ENCODE results near the gene PIWIL4. TPM values are rescaled to one million over a fixed set of nuclear protein-coding genes. Genes with fewer than 3 reads are reported as not detected.

The PIWIL4 gene
- total RNA-seq, 1 donor from 2014 or later, result 0.59 TPM

DNA sequence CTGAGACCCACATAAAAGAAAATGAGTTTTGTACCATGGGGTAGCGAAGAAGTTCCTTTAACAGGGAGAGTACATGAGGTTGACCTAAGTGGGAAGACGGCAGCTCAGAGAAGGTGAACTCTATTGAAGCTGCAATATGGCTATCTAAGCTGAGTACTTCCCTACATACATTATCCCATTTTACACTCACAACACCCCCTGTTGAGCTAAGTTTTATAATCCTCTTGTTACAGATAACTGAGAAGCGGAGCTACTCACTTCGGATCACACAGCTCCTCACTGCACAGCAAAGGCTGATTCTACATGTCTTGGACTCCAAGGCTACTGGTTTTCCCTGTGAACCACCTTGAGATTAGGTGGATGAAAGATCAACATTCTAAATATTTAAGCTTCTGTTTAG lies 8.2 kb upstream of the PIWIL4 start:
- no peak for DNase-seq (ENCODE audit: low read depth)
- no peaks in the 10 kb centered on the region for H3K79me2 ChIP-seq (ENCODE audit: insufficient read depth, low read length)
- no peak for FAIRE-seq
- no peaks in the 10 kb centered on the region for H3K9me3 ChIP-seq (ENCODE audit: insufficient read depth, low read depth, low read length)
- H3K4me2 ChIP-seq (ENCODE audit: low read length), result no peak overlapping the region
- Mint-ChIP-seq H3K27me3 (ENCODE audit: low read depth, unreplicated experiment) (peaks cover 2% of the 10 kb centered on the region), H3K27ac (ENCODE audit: unreplicated experiment) (no peak overlapping the region), H3K36me3 (ENCODE audit: low read depth, unreplicated experiment) (no peaks in the 10 kb centered on the region), H3K4me3 (ENCODE audit: unreplicated experiment) (no peak overlapping the region), H3K9me3 (ENCODE audit: unreplicated experiment) (no peaks in the 10 kb centered on the region), H3K4me1 (ENCODE audit: low read depth, unreplicated experiment) (peaks cover 30% of the 10 kb centered on the region)
- no peak overlapping the region for H3K4me3 ChIP-seq (ENCODE audit: insufficient read depth, low read depth, low read length)
- H3K27me3 ChIP-seq (ENCODE audit: insufficient read depth, low read length), result no peaks in the 10 kb centered on the region
- TF ChIP-seq, protein P1, sequence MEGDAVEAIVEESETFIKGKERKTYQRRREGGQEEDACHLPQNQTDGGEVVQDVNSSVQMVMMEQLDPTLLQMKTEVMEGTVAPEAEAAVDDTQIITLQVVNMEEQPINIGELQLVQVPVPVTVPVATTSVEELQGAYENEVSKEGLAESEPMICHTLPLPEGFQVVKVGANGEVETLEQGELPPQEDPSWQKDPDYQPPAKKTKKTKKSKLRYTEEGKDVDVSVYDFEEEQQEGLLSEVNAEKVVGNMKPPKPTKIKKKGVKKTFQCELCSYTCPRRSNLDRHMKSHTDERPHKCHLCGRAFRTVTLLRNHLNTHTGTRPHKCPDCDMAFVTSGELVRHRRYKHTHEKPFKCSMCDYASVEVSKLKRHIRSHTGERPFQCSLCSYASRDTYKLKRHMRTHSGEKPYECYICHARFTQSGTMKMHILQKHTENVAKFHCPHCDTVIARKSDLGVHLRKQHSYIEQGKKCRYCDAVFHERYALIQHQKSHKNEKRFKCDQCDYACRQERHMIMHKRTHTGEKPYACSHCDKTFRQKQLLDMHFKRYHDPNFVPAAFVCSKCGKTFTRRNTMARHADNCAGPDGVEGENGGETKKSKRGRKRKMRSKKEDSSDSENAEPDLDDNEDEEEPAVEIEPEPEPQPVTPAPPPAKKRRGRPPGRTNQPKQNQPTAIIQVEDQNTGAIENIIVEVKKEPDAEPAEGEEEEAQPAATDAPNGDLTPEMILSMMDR (IDR thresholded peaks at IDR 0.05; ENCODE audit: insufficient read depth, low read depth, low read length), result no peak
- H3K4me1 ChIP-seq (ENCODE audit: insufficient read depth, low read length), result peaks cover 20% of the 10 kb centered on the region
- H3K27ac ChIP-seq (ENCODE audit: low read depth, low read length), result no peak overlapping the region
- no peaks in the 10 kb centered on the region for H3K36me3 ChIP-seq (ENCODE audit: insufficient read depth, low read length)
- no peak overlapping the region for H3K9ac ChIP-seq (ENCODE audit: low read length)
- no peaks in the 10 kb centered on the region for H4K20me1 ChIP-seq (ENCODE audit: insufficient read depth, low read length)
- H2AFZ ChIP-seq (ENCODE audit: low read depth, low read length), result no peak overlapping the region

DNA sequence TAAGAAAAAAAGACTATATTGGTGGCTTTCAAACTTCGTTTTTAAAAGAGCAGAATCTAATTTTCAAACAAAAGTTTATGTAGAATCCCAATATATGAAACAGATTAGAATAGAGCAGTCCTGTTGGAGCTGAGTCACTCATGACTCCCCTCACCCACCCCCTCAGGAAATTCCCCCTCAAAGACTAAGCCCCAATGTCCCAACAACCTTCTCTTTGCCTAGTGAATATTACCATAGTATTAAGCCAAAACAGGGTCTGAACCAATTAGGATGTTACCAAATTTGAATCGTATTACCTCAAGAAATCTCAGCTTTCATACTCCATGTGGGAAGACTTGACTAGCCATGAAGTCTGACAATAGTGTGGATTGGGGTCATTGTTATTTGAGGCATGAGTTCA lies 7.8 kb upstream of the PIWIL4 start:
- no peaks in the 10 kb centered on the region for H3K36me3 Mint-ChIP-seq (ENCODE audit: low read depth, unreplicated experiment)
- Histone ChIP-seq H3K36me3 (ENCODE audit: insufficient read depth, low read length) (no peaks in the 10 kb centered on the region), H3K4me2 (ENCODE audit: low read length) (no peak overlapping the region), H3K9me3 (ENCODE audit: insufficient read depth, low read depth, low read length) (no peaks in the 10 kb centered on the region), H2AFZ (ENCODE audit: low read depth, low read length) (no peak overlapping the region), H3K4me3 (ENCODE audit: insufficient read depth, low read depth, low read length) (no peak overlapping the region), H3K27me3 (ENCODE audit: insufficient read depth, low read length) (no peaks in the 10 kb centered on the region), H3K79me2 (ENCODE audit: insufficient read depth, low read length) (no peaks in the 10 kb centered on the region), H3K9ac (ENCODE audit: low read length) (no peak overlapping the region), H3K27ac (ENCODE audit: low read depth, low read length) (no peak overlapping the region), H3K4me1 (ENCODE audit: insufficient read depth, low read length) (peaks cover 21% of the 10 kb centered on the region), H4K20me1 (ENCODE audit: insufficient read depth, low read length) (no peaks in the 10 kb centered on the region)
- FAIRE-seq (no peak), DNase-seq (ENCODE audit: low read depth) (no peak)
- peaks cover 2% of the 10 kb centered on the region for H3K27me3 Mint-ChIP-seq (ENCODE audit: low read depth, unreplicated experiment)
- H3K27ac Mint-ChIP-seq (ENCODE audit: unreplicated experiment), result no peak overlapping the region
- TF ChIP-seq, protein P1 (IDR thresholded peaks at IDR 0.05; ENCODE audit: insufficient read depth, low read depth, low read length), result no peak
- TF ChIP-seq EZH2 (IDR thresholded peaks at IDR 0.05; ENCODE audit: insufficient read depth, low read length), result no peak
- no peak overlapping the region for H3K4me3 Mint-ChIP-seq (ENCODE audit: unreplicated experiment)
- peaks cover 35% of the 10 kb centered on the region for H3K4me1 Mint-ChIP-seq (ENCODE audit: low read depth, unreplicated experiment)
- H3K9me3 Mint-ChIP-seq (ENCODE audit: unreplicated experiment), result no peaks in the 10 kb centered on the region

DNA sequence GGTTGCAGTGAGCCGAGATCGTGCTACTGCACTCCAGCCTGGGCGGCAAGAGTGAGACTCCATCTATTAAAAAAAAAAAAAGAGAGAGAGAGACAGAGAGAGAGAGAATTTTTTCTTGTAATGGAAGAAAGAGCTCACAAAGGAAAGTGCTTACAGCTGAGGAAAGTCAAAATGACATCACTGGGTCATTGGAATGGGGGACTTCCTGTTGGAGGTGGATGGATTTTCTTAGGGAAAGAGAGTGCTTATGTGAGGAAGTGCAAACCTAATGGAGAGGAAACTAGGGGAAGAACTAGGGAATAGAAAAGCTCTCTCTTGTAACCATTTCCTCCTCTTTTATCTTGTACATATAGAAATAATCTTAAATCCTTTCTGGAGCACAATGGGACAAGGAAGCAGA lies 6.3 kb upstream of the PIWIL4 start:
- H3K4me1 Mint-ChIP-seq (ENCODE audit: low read depth, unreplicated experiment), result peaks cover 35% of the 10 kb centered on the region
- H3K4me3 Mint-ChIP-seq (ENCODE audit: unreplicated experiment), result no peak overlapping the region
- no peaks in the 10 kb centered on the region for H3K36me3 ChIP-seq (ENCODE audit: insufficient read depth, low read length)
- no peak overlapping the region for H3K9ac ChIP-seq (ENCODE audit: low read length)
- no peak overlapping the region for H3K4me3 ChIP-seq (ENCODE audit: insufficient read depth, low read depth, low read length)
- DNase-seq (ENCODE audit: low read depth) (no peak), FAIRE-seq (no peak)
- TF ChIP-seq, protein P1 (IDR thresholded peaks at IDR 0.05; ENCODE audit: insufficient read depth, low read depth, low read length), result no peak
- no peak for TF ChIP-seq EZH2 (IDR thresholded peaks at IDR 0.05; ENCODE audit: insufficient read depth, low read length)
- H3K4me2 ChIP-seq (ENCODE audit: low read length), result no peak overlapping the region
- H3K27ac ChIP-seq (ENCODE audit: low read depth, low read length), result no peak overlapping the region
- no peaks in the 10 kb centered on the region for H3K9me3 ChIP-seq (ENCODE audit: insufficient read depth, low read depth, low read length)
- no peaks in the 10 kb centered on the region for H3K9me3 Mint-ChIP-seq (ENCODE audit: unreplicated experiment)
- no peaks in the 10 kb centered on the region for H4K20me1 ChIP-seq (ENCODE audit: insufficient read depth, low read length)
- no peak overlapping the region for H2AFZ ChIP-seq (ENCODE audit: low read depth, low read length)
- no peaks in the 10 kb centered on the region for H3K79me2 ChIP-seq (ENCODE audit: insufficient read depth, low read length)
- H3K27me3 Mint-ChIP-seq (ENCODE audit: low read depth, unreplicated experiment), result no peaks in the 10 kb centered on the region
- H3K27me3 ChIP-seq (ENCODE audit: insufficient read depth, low read length), result no peaks in the 10 kb centered on the region
- no peaks in the 10 kb centered on the region for H3K36me3 Mint-ChIP-seq (ENCODE audit: low read depth, unreplicated experiment)
- H3K4me1 ChIP-seq (ENCODE audit: insufficient read depth, low read length), result peaks cover 21% of the 10 kb centered on the region
- peak overlapping the region; percentile 62 for H3K27ac Mint-ChIP-seq (ENCODE audit: unreplicated experiment)
